HCT116 (cell line): ENCODE results near the gene NDOR1. TPM values are rescaled to one million over a fixed set of nuclear protein-coding genes. Genes with fewer than 3 reads are reported as not detected.

ENCODE experiments used
- ATAC-seq: fragments of 200-7000 bp; cut with Tn5 transposase; 2 replicates; pipeline ENCODE4 v1.9.1; 2020; ENCODE audit warnings: mild to moderate bottlenecking, moderate library complexity
- BruUV-seq: library from RNA; stranded (reverse); fragments of 400-500 nt; replicated peaks from 2 replicates; lab custom pipeline; 2021; lab: Mats Ljungman, UMichigan
- CTCF ChIA-PET: fragments of 300-600 bp; sonication (Branson Sonifier 250); formaldehyde crosslinking; loops from one replicate; lab custom pipeline; 2021; ENCODE audit warnings: antibody characterized with exemption; lab: Charles Lee
- POLR2A ChIA-PET: fragments of 300-600, 350-600 bp; sonication (Branson Sonifier 250); formaldehyde crosslinking; loops from one replicate; lab custom pipeline; 2021; ENCODE audit warnings: antibody characterized with exemption; lab: Charles Lee
- RAD21 ChIA-PET, 2 experiments: fragments of 300-600 bp; sonication (Branson Sonifier 250); formaldehyde crosslinking; loops; one replicate each; lab custom pipeline; 2023; ENCODE audit warnings: low total read pairs in 2 of 2; ENCODE audit not compliant: uncharacterized antibody in 2 of 2, unreplicated experiment in 2 of 2, low non-redundant PET in 1 of 2; lab: Charles Lee
- DNase-seq: peaks from one replicate; pipeline ENCODE4 v3.0.0-alpha.2; 2010; ENCODE audit warnings: low read depth, low spot score
- H2AFZ ChIP-seq: fragments of 200-600 bp; shearing (Covaris generic), sonication (generic); 2 replicates; pipeline ENCODE4 v1.6.1; 2017; ENCODE audit warnings: low read depth, mixed run types, mixed read lengths, antibody characterized with exemption, low read length; ENCODE audit not compliant: poor library complexity, severe bottlenecking
- H3K27ac ChIP-seq: 2 replicates; pipeline ENCODE4 v1.5.1; 2012; ENCODE audit warnings: low read depth, low read length
- H3K27me3 ChIP-seq: fragments of 200-600 bp; sonication (generic); 2 replicates; pipeline ENCODE4 v1.6.1; 2016; ENCODE audit warnings: mixed run types, low read length, mixed read lengths; ENCODE audit not compliant: insufficient read depth
- H3K36me3 ChIP-seq, 2 experiments: fragments of 200-500 bp in 1 of 2; fragments of 200-600 bp in 1 of 2; sonication (Bioruptor generic) in 1 of 2; sonication (generic) in 1 of 2; 2 replicates each; pipeline versions ENCODE4 v1.5.1 to v1.6.1; 2014 to 2016; ENCODE audit warnings: low read length in 2 of 2, inconsistent platforms in 1 of 2, mixed read lengths in 1 of 2, mixed run types in 1 of 2; ENCODE audit not compliant: insufficient read depth in 2 of 2, control insufficient read depth in 1 of 2
- H3K4me1 ChIP-seq, 2 experiments: fragments of 200-600 bp in 1 of 2; sonication (generic) in 1 of 2; 2 replicates each; pipeline versions ENCODE4 v1.5.1 to v1.6.1; 2012 to 2017; ENCODE audit warnings: low read length in 2 of 2, inconsistent platforms in 1 of 2, mild to moderate bottlenecking in 1 of 2, mixed read lengths in 1 of 2, mixed run types in 1 of 2, moderate library complexity in 1 of 2; ENCODE audit not compliant: insufficient read depth in 2 of 2, control insufficient read depth in 1 of 2
- H3K4me2 ChIP-seq: fragments of 200-600 bp; sonication (generic); 2 replicates; pipeline ENCODE4 v1.6.1; 2017; ENCODE audit warnings: mixed run types, low read length, mixed read lengths
- H3K4me3 ChIP-seq, 2 experiments: fragments of 200-600 bp in 1 of 2; sonication (generic) in 1 of 2; replicated peaks in 1 of 2; 2 replicates each; pipeline ENCODE4 v1.5.1; 2011 to 2016; ENCODE audit warnings: low read length in 2 of 2, control low read depth in 1 of 2, low read depth in 1 of 2, mild to moderate bottlenecking in 1 of 2, mixed read lengths in 1 of 2, mixed run types in 1 of 2
- H3K79me2 ChIP-seq: fragments of 200-600 bp; sonication (generic); 2 replicates; pipeline ENCODE4 v1.6.1; 2017; ENCODE audit warnings: mild to moderate bottlenecking, mixed run types, low read length, moderate library complexity, mixed read lengths; ENCODE audit not compliant: insufficient read depth
- H3K9ac ChIP-seq: fragments of 200-600 bp; sonication (generic); 2 replicates; pipeline ENCODE4 v1.6.1; 2016; ENCODE audit warnings: low read length, mixed read lengths
- H3K9me2 ChIP-seq: fragments of 200-600 bp; sonication (generic), shearing (Covaris generic); 2 replicates; pipeline ENCODE4 v1.6.1; 2017; ENCODE audit warnings: mixed run types, mild to moderate bottlenecking, moderate library complexity; ENCODE audit not compliant: insufficient read depth
- H3K9me3 ChIP-seq, 2 experiments: fragments of 200-500 bp in 1 of 2; fragments of 200-600 bp in 1 of 2; sonication (Bioruptor generic) in 1 of 2; sonication (generic) in 1 of 2; 2 replicates each; pipeline ENCODE4 v1.6.1; 2014 to 2017; ENCODE audit warnings: low read length in 2 of 2, mixed read lengths in 2 of 2, inconsistent platforms in 1 of 2, low read depth in 1 of 2, mild to moderate bottlenecking in 1 of 2, mixed run types in 1 of 2, moderate library complexity in 1 of 2; ENCODE audit not compliant: control insufficient read depth in 1 of 2, insufficient read depth in 1 of 2
- H4K20me1 ChIP-seq: fragments of 200-600 bp; sonication (generic), shearing (Covaris generic); 2 replicates; pipeline ENCODE4 v1.6.1; 2017; ENCODE audit warnings: mixed run types, mild to moderate bottlenecking, moderate library complexity; ENCODE audit not compliant: insufficient read depth
- ATF3 ChIP-seq: IDR thresholded peaks from 2 replicates; pipeline ENCODE4 v1.6.1; 2012
- CEBPB ChIP-seq: IDR thresholded peaks from 2 replicates; pipeline ENCODE4 v1.6.1; 2012; ENCODE audit warnings: low read depth
- EGR1 ChIP-seq: IDR thresholded peaks from 2 replicates; pipeline ENCODE4 v1.6.1; 2012; ENCODE audit warnings: low read depth
- EZH2 ChIP-seq: fragments of 200-600 bp; sonication (generic); IDR thresholded peaks from 2 replicates; pipeline ENCODE4 v1.6.1; 2017; ENCODE audit warnings: antibody characterized with exemption, mixed run types
- EZH2phosphoT487 ChIP-seq: fragments of 200-600 bp; IDR thresholded peaks from 2 replicates; pipeline ENCODE4 v1.6.1; 2018; ENCODE audit warnings: antibody characterized with exemption, borderline replicate concordance
- FOSL1 ChIP-seq: IDR thresholded peaks from 2 replicates; pipeline ENCODE4 v1.6.1; 2012; ENCODE audit warnings: low read depth
- JUND ChIP-seq: IDR thresholded peaks from 2 replicates; pipeline ENCODE4 v1.6.1; 2012
- MAX ChIP-seq: IDR thresholded peaks from 2 replicates; pipeline ENCODE4 v1.6.1; 2012
- POLR2A ChIP-seq: IDR thresholded peaks from 2 replicates; pipeline ENCODE4 v1.7.0; 2011; ENCODE audit warnings: borderline replicate concordance; ENCODE audit not compliant: insufficient read depth, insufficient read length; ENCODE audit errors: extremely low read depth
- POLR2AphosphoS5 ChIP-seq: IDR thresholded peaks from 2 replicates; pipeline ENCODE4 v1.6.1; 2011; ENCODE audit warnings: mild to moderate bottlenecking, low read depth, low read length, moderate library complexity
- RAD21 ChIP-seq: IDR thresholded peaks from 2 replicates; pipeline ENCODE4 v1.6.1; 2012; ENCODE audit warnings: low read depth, mild to moderate bottlenecking
- REST ChIP-seq: IDR thresholded peaks from 2 replicates; pipeline ENCODE4 v1.6.1; 2012; ENCODE audit warnings: low read depth
- SP1 ChIP-seq: IDR thresholded peaks from 2 replicates; pipeline ENCODE4 v1.6.1; 2012; ENCODE audit warnings: low read depth
- SRF ChIP-seq: IDR thresholded peaks from 2 replicates; pipeline ENCODE4 v1.6.1; 2012; ENCODE audit warnings: low read depth
- TCF7L2 ChIP-seq: IDR thresholded peaks from 2 replicates; pipeline ENCODE4 v1.7.0; 2011; ENCODE audit warnings: borderline replicate concordance, inconsistent platforms; ENCODE audit not compliant: insufficient read depth, insufficient read length; ENCODE audit errors: extremely low read depth
- YY1 ChIP-seq: IDR thresholded peaks from 2 replicates; pipeline ENCODE4 v1.6.1; 2011; ENCODE audit warnings: low read length, low read depth, moderate library complexity, mild to moderate bottlenecking; ENCODE audit not compliant: insufficient replicate concordance; ENCODE audit errors: extremely low read depth
- ZFX ChIP-seq: fragments of 450-650 bp; IDR thresholded peaks from 2 replicates; pipeline ENCODE4 v1.6.1; 2017
- ZNF274 ChIP-seq: fragments of 200-500 bp; sonication (Bioruptor generic); IDR thresholded peaks from 2 replicates; pipeline ENCODE4 v1.6.1; 2014; ENCODE audit warnings: mild to moderate bottlenecking, low read depth, low read length, inconsistent platforms
- intact Hi-C: fragments of 100-400 bp; cut with micrococcal nuclease; formaldehyde crosslinking; loops from 2 replicates; pipeline ENCODE4 v1.10.0; 2022
- total RNA-seq: library from RNA; stranded (reverse); gene quantifications from one replicate; pipeline ENCODE4 v1.2.1, GENCODE V29; 2021; ENCODE audit not compliant: unreplicated experiment
- TF ChIP-seq, protein P1 (sequence below): IDR thresholded peaks from 2 replicates; pipeline ENCODE4 v1.6.1; 2011; ENCODE audit warnings: mild to moderate bottlenecking, low read length, moderate library complexity; ENCODE audit not compliant: insufficient replicate concordance; ENCODE audit errors: extremely low read depth
- TF ChIP-seq, protein P2 (sequence below), 3 experiments: fragments of 200-600 bp in 1 of 3; sonication (generic) in 1 of 3; IDR thresholded peaks in 2 of 3; conservative IDR thresholded peaks in 1 of 3; 2 replicates each; pipeline ENCODE4 v1.5.1; 2012 to 2017; ENCODE audit warnings: low read depth in 2 of 3, low read length in 2 of 3, antibody characterized with exemption in 1 of 3, borderline replicate concordance in 1 of 3, control low read depth in 1 of 3, mild to moderate bottlenecking in 1 of 3, mixed read lengths in 1 of 3, mixed run types in 1 of 3, moderate library complexity in 1 of 3; ENCODE audit not compliant: insufficient read depth in 1 of 3

The NDOR1 gene
- total RNA-seq, 1 experiment from 2014 or later = 28.4 TPM

- POLR2A ChIA-PET = interaction anchor here (1.6 kb wide), 1 partner anchor 12 kb away, joined by 5 read pairs; no protein-coding TSS in a partner anchor
- no peak for DNase-seq
Measured at GRCh38 chr9:137175345-137175961, 30.0 kb upstream of the NDOR1 start.

More at GRCh38 chr9:137175345-137175961, 30.0 kb upstream of the NDOR1 start:
- TF ChIP-seq EGR1 (no peak), MAX (no peak), POLR2A (no peak), SP1 (no peak), TCF7L2 (no peak), YY1 (no peak), ZFX (no peak), EZH2phosphoT487 (no peak), REST (no peak), ZNF274 (no peak), SRF (no peak), POLR2AphosphoS5 (no peak), FOSL1 (no peak), RAD21 (no peak), CEBPB (no peak), ATF3 (no peak), JUND (no peak), EZH2 (no peak)
- TF ChIP-seq, protein P1, sequence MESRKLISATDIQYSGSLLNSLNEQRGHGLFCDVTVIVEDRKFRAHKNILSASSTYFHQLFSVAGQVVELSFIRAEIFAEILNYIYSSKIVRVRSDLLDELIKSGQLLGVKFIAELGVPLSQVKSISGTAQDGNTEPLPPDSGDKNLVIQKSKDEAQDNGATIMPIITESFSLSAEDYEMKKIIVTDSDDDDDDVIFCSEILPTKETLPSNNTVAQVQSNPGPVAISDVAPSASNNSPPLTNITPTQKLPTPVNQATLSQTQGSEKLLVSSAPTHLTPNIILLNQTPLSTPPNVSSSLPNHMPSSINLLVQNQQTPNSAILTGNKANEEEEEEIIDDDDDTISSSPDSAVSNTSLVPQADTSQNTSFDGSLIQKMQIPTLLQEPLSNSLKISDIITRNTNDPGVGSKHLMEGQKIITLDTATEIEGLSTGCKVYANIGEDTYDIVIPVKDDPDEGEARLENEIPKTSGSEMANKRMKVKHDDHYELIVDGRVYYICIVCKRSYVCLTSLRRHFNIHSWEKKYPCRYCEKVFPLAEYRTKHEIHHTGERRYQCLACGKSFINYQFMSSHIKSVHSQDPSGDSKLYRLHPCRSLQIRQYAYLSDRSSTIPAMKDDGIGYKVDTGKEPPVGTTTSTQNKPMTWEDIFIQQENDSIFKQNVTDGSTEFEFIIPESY = no peak
- TF ChIP-seq, protein P2, sequence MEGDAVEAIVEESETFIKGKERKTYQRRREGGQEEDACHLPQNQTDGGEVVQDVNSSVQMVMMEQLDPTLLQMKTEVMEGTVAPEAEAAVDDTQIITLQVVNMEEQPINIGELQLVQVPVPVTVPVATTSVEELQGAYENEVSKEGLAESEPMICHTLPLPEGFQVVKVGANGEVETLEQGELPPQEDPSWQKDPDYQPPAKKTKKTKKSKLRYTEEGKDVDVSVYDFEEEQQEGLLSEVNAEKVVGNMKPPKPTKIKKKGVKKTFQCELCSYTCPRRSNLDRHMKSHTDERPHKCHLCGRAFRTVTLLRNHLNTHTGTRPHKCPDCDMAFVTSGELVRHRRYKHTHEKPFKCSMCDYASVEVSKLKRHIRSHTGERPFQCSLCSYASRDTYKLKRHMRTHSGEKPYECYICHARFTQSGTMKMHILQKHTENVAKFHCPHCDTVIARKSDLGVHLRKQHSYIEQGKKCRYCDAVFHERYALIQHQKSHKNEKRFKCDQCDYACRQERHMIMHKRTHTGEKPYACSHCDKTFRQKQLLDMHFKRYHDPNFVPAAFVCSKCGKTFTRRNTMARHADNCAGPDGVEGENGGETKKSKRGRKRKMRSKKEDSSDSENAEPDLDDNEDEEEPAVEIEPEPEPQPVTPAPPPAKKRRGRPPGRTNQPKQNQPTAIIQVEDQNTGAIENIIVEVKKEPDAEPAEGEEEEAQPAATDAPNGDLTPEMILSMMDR (IDR thresholded peaks at IDR 0.05 in 2 of 3, conservative IDR thresholded peaks at IDR 0.05 in 1 of 3; ENCODE audit: borderline replicate concordance in 1 of 3, insufficient read depth in 1 of 3, low read depth in 2 of 3, low read length in 2 of 3) = no peak
- Histone ChIP-seq H3K9me3 (no peaks in the 10 kb centered on the region), H3K79me2 (no peaks in the 10 kb centered on the region), H3K4me1 (peaks cover 0 to 17% of the 10 kb centered on the region in 2 experiments; a peak in 2 of 4 replicates), H3K4me3 (no peak overlapping the region), H3K36me3 (peaks cover 0 to 3% of the 10 kb centered on the region in 2 experiments; a peak in 2 of 4 replicates), H3K27me3 (no peaks in the 10 kb centered on the region), H4K20me1 (no peaks in the 10 kb centered on the region), H3K9ac (no peak overlapping the region), H3K4me2 (no peak overlapping the region), H3K9me2 (no peaks in the 10 kb centered on the region), H2AFZ (no peak overlapping the region), H3K27ac (no peak overlapping the region)
- ATAC-seq = no peak
- intact Hi-C loops = no loop called here
- BruUV-seq = no TSS peak
- ChIA-PET RAD21 (no interaction called here), CTCF (no interaction called here)
